GM18858 (cell line): ENCODE measurements around the gene ATP10B.

Source experiments
- ATAC-seq: cut with Tn5 transposase; IDR thresholded peaks from one replicate; pipeline ENCODE4 v1.9.1; 2021; ENCODE audit not compliant: unreplicated experiment

The ATP10B gene

DNA sequence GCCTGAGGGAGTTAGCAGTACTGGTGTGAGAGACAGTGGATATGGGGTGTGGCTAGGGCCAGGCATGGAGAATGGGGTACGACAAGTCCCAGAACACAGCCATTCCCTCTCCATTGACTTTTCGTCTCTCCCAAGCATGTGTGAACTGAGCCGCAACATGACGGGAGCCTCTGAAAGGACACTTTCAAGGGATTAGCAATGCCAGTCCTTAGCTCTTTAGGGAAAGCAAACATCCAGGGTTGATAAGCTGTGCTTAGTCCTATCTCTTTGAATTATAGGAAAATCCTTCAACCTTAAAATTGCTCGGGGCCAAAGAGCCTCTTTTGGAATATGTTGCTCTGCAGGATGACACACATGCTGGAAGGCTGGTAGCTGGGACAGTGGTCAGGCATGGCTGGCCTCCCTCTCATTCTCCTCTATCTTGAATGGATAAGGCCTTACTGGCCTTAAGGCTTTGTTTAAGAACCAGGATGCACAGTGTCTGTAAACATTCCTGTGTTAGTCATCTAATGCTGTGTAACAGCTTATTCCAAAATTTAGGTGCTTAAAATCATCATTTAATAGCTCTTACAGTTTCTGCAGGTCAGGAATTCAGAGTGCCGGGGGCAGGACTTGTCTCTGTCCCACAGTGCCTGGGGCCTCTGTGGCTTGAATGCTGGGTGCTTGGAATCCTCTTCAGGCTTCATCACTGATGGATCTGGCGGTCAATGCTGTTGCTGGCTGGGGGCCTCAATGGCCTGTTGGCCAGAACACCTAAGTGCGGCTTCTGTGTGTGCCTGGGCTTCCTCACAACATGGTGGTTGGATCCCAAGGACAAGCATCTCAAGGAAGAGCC, 335.1 kb downstream of the ATP10B start:
- no peak for ATAC-seq

DNA sequence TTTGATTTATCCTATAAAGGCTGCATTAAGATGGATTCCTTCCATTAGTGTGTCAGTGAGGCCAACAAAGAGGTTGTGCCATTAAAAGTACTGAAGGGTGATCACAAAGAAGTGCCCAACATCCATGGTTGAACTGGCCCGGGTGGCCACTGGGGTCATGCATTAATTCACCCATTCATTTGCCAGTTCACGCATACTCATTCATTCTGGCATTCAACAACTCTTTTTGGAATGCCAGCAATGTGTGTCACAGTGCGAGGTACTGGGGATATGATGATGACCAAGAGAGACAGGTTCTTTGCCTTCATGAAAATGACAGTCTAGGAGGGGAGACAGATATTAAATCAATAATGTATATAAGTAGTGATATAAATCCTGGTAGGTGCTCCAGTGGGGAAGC, 337.1 kb downstream of the ATP10B start:
- no peak for ATAC-seq

- ATAC-seq, result no peak
These were observed 337.8 kb downstream of the ATP10B start for GRCh38 chr5:160514191-160514590.

- ATAC-seq, result no peak
These were observed 338.5 kb downstream of the ATP10B start for GRCh38 chr5:160513485-160513884.
